Ectodermal cell (in vitro differentiated cells): ENCODE results near the gene CTNNA3.

Experiments used
- H3K27ac ChIP-seq: 2 replicates; pipeline ENCODE4 v1.7.0; 2013; ENCODE audit warnings: mild to moderate bottlenecking, low read depth, low read length; ENCODE audit not compliant: insufficient read depth, poor library complexity, severe bottlenecking
- H3K27me3 ChIP-seq: 2 replicates; pipeline ENCODE4 v1.7.0; 2013; ENCODE audit warnings: mild to moderate bottlenecking, low read length; ENCODE audit not compliant: insufficient read depth, control insufficient read depth, poor library complexity, severe bottlenecking
- H3K36me3 ChIP-seq: one replicate; pipeline ENCODE4 v1.7.0; 2013; ENCODE audit warnings: low read length; ENCODE audit not compliant: control insufficient read depth, insufficient read depth
- H3K4me1 ChIP-seq: one replicate; pipeline ENCODE4 v1.7.0; 2013; ENCODE audit warnings: low read length; ENCODE audit not compliant: control insufficient read depth, insufficient read depth
- H3K4me3 ChIP-seq: 2 replicates; pipeline ENCODE4 v1.7.0; 2013; ENCODE audit warnings: low read depth, low read length, control low read depth; ENCODE audit not compliant: insufficient read depth
- H3K9me3 ChIP-seq: 2 replicates; pipeline ENCODE4 v1.7.0; 2013; ENCODE audit warnings: mild to moderate bottlenecking, low read length, moderate library complexity; ENCODE audit not compliant: control insufficient read depth
- WGBS, 2 experiments: methylation state at CpG; one replicate each; pipeline ENCODE4 v1.1.7; 2013; ENCODE audit warnings: missing lambda C conversion rate in 2 of 2; 5-methylcytosine and 5-hydroxymethylcytosine counted together

Gene CTNNA3

GRCh38 chr10:67077376-67077775, 618.6 kb downstream of the CTNNA3 start:
- Histone ChIP-seq H3K9me3 (no peaks in the 10 kb centered on the region), H3K27ac (no peak overlapping the region), H3K4me1 (no peaks in the 10 kb centered on the region), H3K4me3 (no peak overlapping the region), H3K27me3 (no peaks in the 10 kb centered on the region), H3K36me3 (no peaks in the 10 kb centered on the region)
- no CpG with 5 or more reads among the region's 1 CpG for WGBS, 2 experiments

GRCh38 chr10:67076144-67076543, 619.9 kb downstream of the CTNNA3 start:
- H3K9me3 ChIP-seq: no peaks in the 10 kb centered on the region
- H3K36me3 ChIP-seq: no peaks in the 10 kb centered on the region
- H3K4me1 ChIP-seq: no peaks in the 10 kb centered on the region
- H3K27me3 ChIP-seq: no peaks in the 10 kb centered on the region
- H3K4me3 ChIP-seq: no peak overlapping the region
- no peak overlapping the region for H3K27ac ChIP-seq

- H3K4me1 ChIP-seq: no peaks in the 10 kb centered on the region
- no peaks in the 10 kb centered on the region for H3K36me3 ChIP-seq
- 94 to 97% methylated on average over 4 of the region's 4 CpGs for WGBS, 2 experiments
- no peaks in the 10 kb centered on the region for H3K27me3 ChIP-seq
- H3K4me3 ChIP-seq: no peak overlapping the region
- H3K27ac ChIP-seq: no peak overlapping the region
- H3K9me3 ChIP-seq: no peaks in the 10 kb centered on the region
Measured at GRCh38 chr10:67075491-67075971, 620.5 kb downstream of the CTNNA3 start.

GRCh38 chr10:67072654-67073053, 623.3 kb downstream of the CTNNA3 start:
- Histone ChIP-seq H3K4me1 (no peaks in the 10 kb centered on the region), H3K9me3 (no peaks in the 10 kb centered on the region), H3K27ac (peak overlapping the region; percentile 17), H3K4me3 (no peak overlapping the region), H3K27me3 (no peaks in the 10 kb centered on the region), H3K36me3 (no peaks in the 10 kb centered on the region)
- 89 to 97% methylated on average over 1 of the region's 1 CpG for WGBS, 2 experiments

- WGBS, 2 experiments: 82% methylated on average over 5 of the region's 5 CpGs
Measured at GRCh38 chr10:67050415-67050814, 645.6 kb downstream of the CTNNA3 start.

GRCh38 chr10:67049988-67050387, 646.0 kb downstream of the CTNNA3 start:
- Histone ChIP-seq H3K4me1 (no peaks in the 10 kb centered on the region), H3K4me3 (no peak overlapping the region), H3K27me3 (no peaks in the 10 kb centered on the region), H3K36me3 (no peaks in the 10 kb centered on the region), H3K9me3 (no peaks in the 10 kb centered on the region), H3K27ac (no peak overlapping the region)
- WGBS, 2 experiments: 93 to 100% methylated on average over 1 to 2 of the region's 3 CpGs

More at GRCh38 chr10:67050415-67050814, 645.6 kb downstream of the CTNNA3 start:
- no peaks in the 10 kb centered on the region for H3K4me1 ChIP-seq
- no peak overlapping the region for H3K4me3 ChIP-seq
- H3K36me3 ChIP-seq: no peaks in the 10 kb centered on the region
- no peak overlapping the region for H3K27ac ChIP-seq
- no peaks in the 10 kb centered on the region for H3K9me3 ChIP-seq
- H3K27me3 ChIP-seq: no peaks in the 10 kb centered on the region

GRCh38 chr10:67046507-67046906, 649.5 kb downstream of the CTNNA3 start:
- no peak overlapping the region for H3K4me3 ChIP-seq
- no peak overlapping the region for H3K27ac ChIP-seq
- H3K4me1 ChIP-seq: no peaks in the 10 kb centered on the region
- H3K36me3 ChIP-seq: no peaks in the 10 kb centered on the region
- H3K27me3 ChIP-seq: no peaks in the 10 kb centered on the region
- WGBS, 2 experiments: 94 to 96% methylated on average over 2 to 3 of the region's 3 CpGs
- H3K9me3 ChIP-seq: no peaks in the 10 kb centered on the region

- H3K4me1 ChIP-seq: no peaks in the 10 kb centered on the region
- H3K27me3 ChIP-seq: no peaks in the 10 kb centered on the region
- WGBS, 2 experiments: 95 to 96% methylated on average over 22 of the region's 22 CpGs
- H3K27ac ChIP-seq: no peak overlapping the region
- no peak overlapping the region for H3K4me3 ChIP-seq
- H3K9me3 ChIP-seq: no peaks in the 10 kb centered on the region
- H3K36me3 ChIP-seq: no peaks in the 10 kb centered on the region
Measured at GRCh38 chr10:67045404-67045803, 650.6 kb downstream of the CTNNA3 start.

GRCh38 chr10:67043041-67043440, 653.0 kb downstream of the CTNNA3 start:
- no peaks in the 10 kb centered on the region for H3K27me3 ChIP-seq
- H3K9me3 ChIP-seq: no peaks in the 10 kb centered on the region
- no peak overlapping the region for H3K4me3 ChIP-seq
- H3K4me1 ChIP-seq: no peaks in the 10 kb centered on the region
- no peaks in the 10 kb centered on the region for H3K36me3 ChIP-seq
- no peak overlapping the region for H3K27ac ChIP-seq

- H3K36me3 ChIP-seq: no peaks in the 10 kb centered on the region
- H3K9me3 ChIP-seq: no peaks in the 10 kb centered on the region
- H3K27ac ChIP-seq: no peak overlapping the region
- H3K4me1 ChIP-seq: no peaks in the 10 kb centered on the region
- H3K27me3 ChIP-seq: no peaks in the 10 kb centered on the region
- WGBS, 2 experiments: 48 to 51% methylated on average over 2 of the region's 2 CpGs
- H3K4me3 ChIP-seq: no peak overlapping the region
Measured at GRCh38 chr10:67036808-67037207, 659.2 kb downstream of the CTNNA3 start.

- H3K9me3 ChIP-seq: no peaks in the 10 kb centered on the region
- 91 to 92% methylated on average over 9 of the region's 9 CpGs for WGBS, 2 experiments
- no peaks in the 10 kb centered on the region for H3K36me3 ChIP-seq
- H3K27me3 ChIP-seq: no peaks in the 10 kb centered on the region
- no peaks in the 10 kb centered on the region for H3K4me1 ChIP-seq
- no peak overlapping the region for H3K4me3 ChIP-seq
- H3K27ac ChIP-seq: no peak overlapping the region
Measured at GRCh38 chr10:67033878-67034277, 662.1 kb downstream of the CTNNA3 start.
